Activated CD8-positive, alpha-beta memory T cell treated with anti-CD3 and anti-CD28 coated beads, Interleukin-2, amount 50 U/mL, for 24 hours (primary cell): ENCODE results near the gene PIERCE2.
"Not testable (repeated sequence)": the region's sequence is repeated elsewhere in the genome, so short reads cannot be mapped to it uniquely, and the experiment has no call there.

Source experiments
- DNase-seq: peaks from one replicate; pipeline ENCODE4 v3.0.0-alpha.2; 2020; ENCODE audit errors: extremely low read depth

The PIERCE2 gene

GRCh38 chr15:55434989-55435825 lies 26.9 kb downstream of the PIERCE2 start:
- no peak for DNase-seq

- DNase-seq: not testable (repeated sequence)
These were observed 34.8 kb downstream of the PIERCE2 start for GRCh38 chr15:55443141-55443540.

DNA sequence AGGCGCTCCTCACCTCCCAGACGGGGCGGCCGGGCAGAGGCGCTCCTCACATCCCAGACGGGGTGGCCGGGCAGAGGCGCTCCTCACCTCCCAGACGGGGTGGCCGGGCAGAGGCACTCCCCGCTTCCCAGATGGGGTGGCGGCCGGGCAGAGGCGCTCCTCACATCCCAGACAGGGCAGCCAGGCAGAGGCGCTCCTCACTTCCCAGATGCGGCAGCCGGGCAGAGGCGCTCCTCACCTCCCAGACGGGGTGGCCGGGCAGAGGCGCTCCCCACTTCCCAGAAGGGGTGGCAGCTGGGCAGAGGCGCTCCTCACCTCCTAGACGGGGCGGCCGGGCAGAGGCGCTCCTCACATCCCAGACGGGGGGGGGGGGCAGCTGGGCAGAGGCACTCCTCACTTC lies 37.6 kb downstream of the PIERCE2 start:
- DNase-seq: not testable (repeated sequence)

- DNase-seq: not testable (repeated sequence)
These were observed 38.2 kb downstream of the PIERCE2 start for GRCh38 chr15:55446379-55447029.

DNA sequence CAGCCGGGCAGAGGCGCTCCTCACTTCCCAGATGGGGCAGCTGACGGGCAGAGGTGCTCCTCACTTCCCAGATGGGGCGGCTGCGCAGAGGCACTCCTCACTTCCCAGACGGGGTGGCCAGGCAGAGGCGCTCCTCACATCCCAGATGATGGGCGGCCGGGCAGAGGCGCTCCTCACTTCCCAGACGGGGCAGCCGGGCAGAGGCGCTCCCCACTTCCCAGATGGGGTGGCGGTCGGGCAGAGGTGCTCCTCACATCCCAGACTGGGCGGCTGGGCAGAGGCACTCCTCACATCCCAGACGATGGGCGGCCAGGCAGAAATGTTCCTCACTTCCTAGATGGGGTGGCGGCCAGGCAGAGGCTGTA lies 38.7 kb downstream of the PIERCE2 start:
- not testable (repeated sequence) for DNase-seq

DNA sequence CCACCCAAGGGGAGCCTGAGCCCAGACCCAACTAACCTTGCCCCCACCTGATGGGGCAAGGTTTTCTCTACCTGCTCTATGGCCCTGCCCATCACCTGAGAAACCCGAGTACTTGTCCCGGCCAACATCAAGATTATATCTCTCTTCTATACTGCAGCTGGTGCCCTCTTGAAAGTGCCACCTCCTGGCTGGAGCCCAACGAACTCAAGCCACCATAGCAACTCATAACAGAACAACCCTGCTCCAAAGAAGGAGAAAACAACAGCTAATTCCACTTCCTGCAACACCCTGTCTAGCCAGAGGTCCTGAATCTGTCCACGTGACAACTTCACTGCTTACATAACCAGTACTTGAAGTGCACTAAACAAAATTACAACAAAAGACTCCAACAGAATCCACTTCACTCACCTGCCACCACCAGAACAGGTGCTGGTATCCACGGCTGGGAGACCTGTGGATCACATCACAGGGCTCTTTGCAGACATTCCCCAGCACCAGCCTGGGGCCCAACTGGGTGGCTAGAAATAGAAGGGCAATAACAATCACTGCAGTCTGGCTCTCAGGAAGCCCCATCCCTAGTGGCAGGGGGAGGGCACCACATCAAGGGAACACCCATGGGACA lies 49.2 kb downstream of the PIERCE2 start:
- DNase-seq: no peak

- no peak for DNase-seq
These were observed 53.2 kb downstream of the PIERCE2 start for GRCh38 chr15:55461447-55461846.

- DNase-seq: no peak
These were observed 60.0 kb downstream of the PIERCE2 start for GRCh38 chr15:55468321-55468720.
